ENCODE data around the gene MARK2.
A peak's percentile ranks its signal among the peaks of the same experiment; 100 is the strongest.
"Not testable (repeated sequence)": the region's sequence is repeated elsewhere in the genome, so short reads cannot be mapped to it uniquely, and the experiment has no call there.

MARK2 gene

GRCh38 chr11:63838678-63839507, at the start of gene MARK2:
Gene MARK2, plus strand, starts transcription at chr11:63839110. Its CDS starts 397 bp downstream, at chr11:63839507.
- peak; percentile 86 for FAIRE-seq

GRCh38 chr11:63791495-63792167, 47.3 kb upstream of the MARK2 start:
- FAIRE-seq, result no peak

GRCh38 chr11:63793161-63793560, 45.7 kb upstream of the MARK2 start:
- no peak for FAIRE-seq

- FAIRE-seq, result no peak
Measured at GRCh38 chr11:63795066-63795465, 43.8 kb upstream of the MARK2 start.

- FAIRE-seq, result no peak
Measured at GRCh38 chr11:63800921-63801320, 38.0 kb upstream of the MARK2 start.

GRCh38 chr11:63802637-63803414, 36.1 kb upstream of the MARK2 start:
- FAIRE-seq, result no peak

GRCh38 chr11:63804259-63804658, 34.7 kb upstream of the MARK2 start:
- FAIRE-seq, result no peak

- FAIRE-seq, result no peak
Measured at GRCh38 chr11:63805844-63806415, 33.0 kb upstream of the MARK2 start.

- not testable (repeated sequence) for FAIRE-seq
Measured at GRCh38 chr11:63810383-63810782, 28.5 kb upstream of the MARK2 start.

GRCh38 chr11:63811522-63811921, 27.4 kb upstream of the MARK2 start:
- FAIRE-seq, result no peak

GRCh38 chr11:63813035-63813562, 25.8 kb upstream of the MARK2 start, which contains the start of gene SPINDOC:
Gene SPINDOC, plus strand, starts transcription at chr11:63813456. Its CDS starts 231 bp downstream, at chr11:63813687.
- no peak for FAIRE-seq

GRCh38 chr11:63813563-63814382, 25.1 kb upstream of the MARK2 start:
- no peak for FAIRE-seq

GRCh38 chr11:63814383-63814736, 24.6 kb upstream of the MARK2 start:
- no peak for FAIRE-seq

GRCh38 chr11:63816166-63816565, 22.7 kb upstream of the MARK2 start:
- FAIRE-seq, result no peak

- no peak for FAIRE-seq
Measured at GRCh38 chr11:63816732-63817131, 22.2 kb upstream of the MARK2 start.

GRCh38 chr11:63817758-63818498, 21.0 kb upstream of the MARK2 start:
- FAIRE-seq, result no peak

GRCh38 chr11:63818609-63819008, 20.3 kb upstream of the MARK2 start:
- FAIRE-seq, result no peak

GRCh38 chr11:63821411-63821810, 17.5 kb upstream of the MARK2 start:
- no peak for FAIRE-seq

- FAIRE-seq, result no peak
Measured at GRCh38 chr11:63826471-63827190, 12.3 kb upstream of the MARK2 start.

GRCh38 chr11:63829823-63830489, 9.0 kb upstream of the MARK2 start:
- no peak for FAIRE-seq
